ENCODE measurements around the gene DYRK1A. TPM values are rescaled to one million over a fixed set of nuclear protein-coding genes. Genes with fewer than 3 reads are reported as not detected.

DYRK1A gene
- polyA plus RNA-seq, 1 donor (not counting 4 experiments of a cell fraction or from before 2014, with no cell fraction given), result 25.3 TPM

- no peak for DNase-seq (ENCODE audit: low read depth, low spot score)
- H3K9me1 ChIP-seq (ENCODE audit: control insufficient read depth, extremely low read depth, insufficient read depth, low read length), result no peaks in the 10 kb centered on the region
- no peak for FAIRE-seq
Measured at GRCh38 chr21:37550157-37550556, 183.6 kb downstream of the DYRK1A start.

GRCh38 chr21:37550618-37551330, 184.2 kb downstream of the DYRK1A start:
- Histone ChIP-seq H3K36me3 (ENCODE audit: control insufficient read depth in 2 of 2, extremely low read depth in 1 of 2, insufficient read depth in 2 of 2, low read length in 2 of 2) (no peaks in the 10 kb centered on the region), H3K27me3 (ENCODE audit: control insufficient read depth, extremely low read depth, insufficient read depth, low read length) (peaks cover 8% of the 10 kb centered on the region), H3K27ac (ENCODE audit: control insufficient read depth, insufficient read depth, low read length) (no peak overlapping the region), H3K9ac (ENCODE audit: control insufficient read depth, extremely low read depth, insufficient read depth, low read length) (no peak overlapping the region), H4K20me1 (ENCODE audit: control insufficient read depth, extremely low read depth, insufficient read depth, low read length) (no peaks in the 10 kb centered on the region), H3K4me3 (ENCODE audit: control insufficient read depth in 2 of 3, extremely low read depth in 1 of 3, insufficient read depth in 2 of 3, low read depth in 1 of 3, low read length in 3 of 3) (no peak overlapping the region), H3K9me3 (ENCODE audit: control insufficient read depth, low read depth, low read length) (no peaks in the 10 kb centered on the region), H3K4me1 (ENCODE audit: control insufficient read depth, extremely low read depth, insufficient read depth, low read length) (no peaks in the 10 kb centered on the region), H3K79me2 (ENCODE audit: control insufficient read depth, insufficient read depth, low read length) (no peaks in the 10 kb centered on the region), H3K4me2 (ENCODE audit: control insufficient read depth, extremely low read depth, insufficient read depth, low read depth, low read length) (no peak overlapping the region), H2AFZ (ENCODE audit: control insufficient read depth, low read length) (no peak overlapping the region), H3K9me1 (ENCODE audit: control insufficient read depth, extremely low read depth, insufficient read depth, low read length) (no peaks in the 10 kb centered on the region)
- FAIRE-seq, result no peak
- TF ChIP-seq CTCF (optimal IDR thresholded peaks at IDR 0.05 in 1 of 3, IDR thresholded peaks at IDR 0.05 in 1 of 3, conservative IDR thresholded peaks at IDR 0.05 in 1 of 3; ENCODE audit: extremely low read depth in 1 of 3, insufficient read depth in 2 of 3, low read length in 3 of 3), result no peak
- TF ChIP-seq EZH2 (IDR thresholded peaks at IDR 0.05; ENCODE audit: low read length), result no peak
- DNase-seq (ENCODE audit: low read depth, low spot score), result no peak
- dilution Hi-C loops (cut with MboI; ENCODE audit: extremely low pct_ligation_motif_present, low sequenced_read_pairs), result no loop called here

More at GRCh38 chr21:37550157-37550556, 183.6 kb downstream of the DYRK1A start:
- no peak overlapping the region for H2AFZ ChIP-seq (ENCODE audit: control insufficient read depth, low read length)
- H3K4me1 ChIP-seq (ENCODE audit: control insufficient read depth, extremely low read depth, insufficient read depth, low read length), result no peaks in the 10 kb centered on the region
- peaks cover 8% of the 10 kb centered on the region for H3K27me3 ChIP-seq (ENCODE audit: control insufficient read depth, extremely low read depth, insufficient read depth, low read length)
- no peaks in the 10 kb centered on the region for H4K20me1 ChIP-seq (ENCODE audit: control insufficient read depth, extremely low read depth, insufficient read depth, low read length)
- no peaks in the 10 kb centered on the region for H3K9me3 ChIP-seq (ENCODE audit: control insufficient read depth, low read depth, low read length)
- no peak overlapping the region for H3K9ac ChIP-seq (ENCODE audit: control insufficient read depth, extremely low read depth, insufficient read depth, low read length)
- H3K36me3 ChIP-seq (ENCODE audit: control insufficient read depth in 2 of 2, extremely low read depth in 1 of 2, insufficient read depth in 2 of 2, low read length in 2 of 2), result no peaks in the 10 kb centered on the region
- no peaks in the 10 kb centered on the region for H3K79me2 ChIP-seq (ENCODE audit: control insufficient read depth, insufficient read depth, low read length)
- no peak overlapping the region for H3K27ac ChIP-seq (ENCODE audit: control insufficient read depth, insufficient read depth, low read length)
- no peak overlapping the region for H3K4me3 ChIP-seq (ENCODE audit: control insufficient read depth in 2 of 3, extremely low read depth in 1 of 3, insufficient read depth in 2 of 3, low read depth in 1 of 3, low read length in 3 of 3)
- TF ChIP-seq EZH2 (IDR thresholded peaks at IDR 0.05; ENCODE audit: low read length) (no peak), CTCF (optimal IDR thresholded peaks at IDR 0.05 in 1 of 3, IDR thresholded peaks at IDR 0.05 in 1 of 3, conservative IDR thresholded peaks at IDR 0.05 in 1 of 3; ENCODE audit: extremely low read depth in 1 of 3, insufficient read depth in 2 of 3, low read length in 3 of 3) (no peak)
- dilution Hi-C loops (cut with MboI; ENCODE audit: extremely low pct_ligation_motif_present, low sequenced_read_pairs), result no loop called here
- no peak overlapping the region for H3K4me2 ChIP-seq (ENCODE audit: control insufficient read depth, extremely low read depth, insufficient read depth, low read depth, low read length)
